ENCODE data around the gene SIN3A. TPM values are rescaled to one million over a fixed set of nuclear protein-coding genes. Genes with fewer than 3 reads are reported as not detected.
A peak's percentile ranks its signal among the peaks of the same experiment; 100 is the strongest.

SIN3A gene
- total and polyA plus RNA-seq, 9 of the 15 experiments (the other 6 are each of a cell fraction or from before 2014, with no cell fraction given) = 11.1 to 70.3 (median 25.3) TPM

- peak; percentile 46; the same call in 1 of the 2 replicates for TF ChIP-seq RERE (CRISPR knock-in tag; IDR thresholded peaks at IDR 0.05; ENCODE audit: borderline replicate concordance)
- 0 out of 2 replicates have a peak, but pooled peaks have one; percentile 44 for TF ChIP-seq ZNF41 (CRISPR knock-in tag; conservative IDR thresholded peaks at IDR 0.05)
- TF ChIP-seq VEZF1 (CRISPR knock-in tag; IDR thresholded peaks at IDR 0.05) = peak; percentile 77
- peak; percentile 93 for TF ChIP-seq AFF4 (CRISPR knock-in tag; IDR thresholded peaks at IDR 0.05)
- peak; percentile 59 for TF ChIP-seq FOXJ2 (tag; IDR thresholded peaks at IDR 0.05)
- peak; percentile 57; the same call in 1 of the 2 replicates for TF ChIP-seq MTA3 (IDR thresholded peaks at IDR 0.05; ENCODE audit: borderline replicate concordance)
- TF ChIP-seq BCLAF1 (IDR thresholded peaks at IDR 0.05; ENCODE audit: borderline replicate concordance in 1 of 2, control insufficient read depth in 1 of 2, low read depth in 2 of 2, low read length in 1 of 2) = peak in 1 of 2 experiments; percentile 97; a peak in 2 of 4 replicates
- peak; percentile 73 for TF ChIP-seq GMEB1 (CRISPR knock-in tag; IDR thresholded peaks at IDR 0.05)
- no peak for TF ChIP-seq MCM7 (IDR thresholded peaks at IDR 0.05)
Measured at GRCh38 chr15:75367913-75368688, 83.4 kb downstream of the SIN3A start, which contains the start of gene MAN2C1 (continued).

Data from K562 (cell line).